HG03432 (cell line): Measurements from ENCODE around the gene MAGI1.
A peak's percentile ranks its signal among the peaks of the same experiment; 100 is the strongest.

Experiments used
- ATAC-seq: cut with Tn5 transposase; IDR thresholded peaks from one replicate; pipeline ENCODE4 v1.9.1; 2021; ENCODE audit warnings: mild to moderate bottlenecking, moderate library complexity; ENCODE audit not compliant: unreplicated experiment

MAGI1 gene

GRCh38 chr3:65975032-65975431 is 63.7 kb downstream of the MAGI1 start:
- ATAC-seq = no peak

GRCh38 chr3:65974509-65974908 is 64.2 kb downstream of the MAGI1 start:
- ATAC-seq = no peak

DNA sequence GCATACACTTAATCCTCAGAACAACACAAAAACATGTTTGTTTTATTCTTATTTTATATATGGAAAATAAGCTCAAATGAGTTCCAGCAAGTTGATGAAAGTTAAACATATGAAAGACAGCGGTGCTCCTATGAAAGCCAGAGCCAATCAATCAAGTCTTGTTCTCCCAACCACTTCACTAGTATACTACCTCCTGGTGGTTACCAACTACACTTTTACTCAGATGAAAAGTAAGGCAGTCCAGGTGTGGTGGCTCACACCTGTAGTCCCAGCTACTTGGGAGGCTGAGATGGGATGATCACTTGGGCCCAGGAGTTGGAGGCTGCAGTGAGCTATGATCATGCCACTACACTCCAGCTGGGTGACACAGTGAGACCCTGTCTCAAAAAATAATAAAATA is 66.0 kb downstream of the MAGI1 start:
- ATAC-seq = no peak

- no peak for ATAC-seq
Measured at GRCh38 chr3:65971293-65972252, 67.1 kb downstream of the MAGI1 start.

GRCh38 chr3:65968996-65969395 is 69.7 kb downstream of the MAGI1 start:
- ATAC-seq = no peak

DNA sequence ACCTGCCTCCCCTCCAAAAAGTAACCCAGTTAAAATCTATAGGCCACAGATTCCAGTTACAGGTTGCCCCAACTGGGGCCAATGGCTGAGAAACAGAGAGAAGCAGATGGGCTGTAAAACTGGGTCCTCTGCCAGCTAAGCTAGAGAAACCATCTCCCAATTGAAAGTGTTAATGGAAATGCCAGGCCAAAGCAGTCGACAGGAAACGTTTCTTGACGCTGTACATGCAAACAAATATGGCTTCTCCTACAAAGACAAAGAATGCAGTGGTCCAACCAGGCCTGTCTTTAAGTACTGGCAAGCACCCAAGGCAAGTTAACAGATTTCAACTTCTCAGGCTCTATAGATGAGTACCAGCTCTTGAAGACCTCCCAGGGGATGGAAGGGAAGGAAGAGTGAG is 71.3 kb downstream of the MAGI1 start:
- ATAC-seq = no peak

DNA sequence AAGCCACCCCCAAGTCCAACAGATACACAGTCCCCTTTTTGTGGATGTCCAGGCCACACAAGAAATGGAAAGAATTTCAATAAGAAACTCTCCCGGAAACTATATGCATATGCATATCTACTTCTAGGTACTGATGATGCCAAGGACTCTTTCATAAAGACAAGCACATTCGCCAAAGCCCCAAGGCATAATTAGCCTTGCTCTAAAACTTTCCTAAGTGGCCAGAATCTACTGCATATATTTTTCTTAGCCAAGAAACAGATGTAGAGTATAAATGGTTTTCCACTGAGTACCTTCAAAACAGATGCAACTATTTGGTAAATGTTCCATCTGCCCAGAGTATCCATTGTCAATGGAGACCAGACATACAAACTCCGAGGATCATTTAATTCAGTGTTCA is 73.9 kb downstream of the MAGI1 start:
- ATAC-seq = no peak

DNA sequence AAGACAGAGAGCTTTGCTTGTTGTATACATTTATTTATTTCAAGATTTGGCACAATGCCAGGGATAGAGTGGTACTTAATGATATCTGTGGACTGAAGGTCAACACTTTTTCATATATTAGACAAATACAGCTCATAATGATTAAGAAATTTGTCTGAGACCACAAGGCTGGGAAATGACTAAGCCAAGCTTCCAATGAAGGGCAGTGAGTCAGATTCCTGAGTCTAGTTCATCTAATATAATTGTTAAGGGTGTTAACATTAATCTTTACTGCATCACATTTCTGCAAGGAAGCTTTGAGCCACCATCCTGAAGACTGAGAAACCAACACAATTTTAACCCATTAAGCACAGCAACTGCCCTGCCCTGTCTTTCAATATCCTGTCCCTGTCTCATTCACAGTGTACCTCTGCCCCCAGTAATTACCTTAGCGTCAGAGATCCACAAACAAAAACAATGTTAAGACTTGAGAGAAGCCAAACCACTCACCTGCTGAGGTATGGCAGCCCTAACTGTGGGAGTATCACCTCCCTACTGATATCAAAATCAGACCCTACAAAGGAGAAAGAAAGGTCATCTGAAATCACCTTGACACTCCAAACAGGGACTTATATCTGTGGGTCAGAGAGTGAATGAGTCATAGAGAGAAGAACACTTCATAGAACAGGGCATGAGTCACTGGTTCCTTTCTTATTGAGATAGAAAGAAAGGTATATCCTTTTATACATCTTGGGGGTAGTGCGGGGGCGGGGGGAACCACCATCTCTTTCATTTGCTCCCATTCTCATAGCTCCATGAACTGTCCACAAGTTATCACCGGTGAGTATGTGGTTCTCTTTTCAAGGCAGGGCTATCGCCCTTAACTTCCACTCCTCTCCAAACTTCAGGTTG is 74.7 kb downstream of the MAGI1 start:
- ATAC-seq = peak; percentile 99

- ATAC-seq = no peak
Measured at GRCh38 chr3:65961733-65962132, 77.0 kb downstream of the MAGI1 start.

DNA sequence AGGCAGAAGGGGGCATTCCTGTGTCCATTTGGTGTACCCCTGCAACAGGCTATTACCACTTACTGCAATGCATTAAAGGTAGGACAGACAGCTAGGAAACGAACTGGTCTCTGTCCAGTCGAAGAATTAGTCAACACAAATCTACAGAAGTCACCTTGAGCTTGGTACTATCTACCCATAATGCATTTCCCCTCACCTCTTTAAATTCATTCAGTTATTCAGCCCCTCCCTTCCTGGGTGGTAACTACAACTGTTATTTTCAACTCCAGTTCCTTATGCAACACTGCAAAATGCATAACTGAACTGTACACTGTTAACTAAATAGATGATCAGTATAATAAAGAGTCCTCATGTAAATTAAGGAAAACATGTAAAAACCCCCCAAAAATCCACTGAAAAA is 77.6 kb downstream of the MAGI1 start:
- no peak for ATAC-seq

DNA sequence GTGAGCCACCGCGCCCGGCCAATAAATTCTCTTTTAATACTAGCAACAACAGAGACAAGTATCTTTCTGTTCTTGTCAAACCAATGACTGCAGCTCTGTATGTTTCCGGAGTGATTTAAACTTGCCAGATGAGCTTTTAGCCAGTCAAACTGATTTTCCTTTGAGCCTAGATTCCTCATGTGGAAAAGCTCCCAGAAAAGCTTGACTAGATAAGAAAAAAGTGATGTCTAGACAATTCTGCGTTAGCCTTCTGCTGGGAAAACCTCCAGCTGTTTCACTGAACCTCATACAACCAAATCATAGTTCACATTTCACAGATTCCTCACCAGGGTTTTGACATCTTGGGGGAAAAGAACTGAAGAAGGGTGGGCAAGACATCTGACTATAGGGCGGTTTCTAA is 78.6 kb downstream of the MAGI1 start:
- no peak for ATAC-seq

DNA sequence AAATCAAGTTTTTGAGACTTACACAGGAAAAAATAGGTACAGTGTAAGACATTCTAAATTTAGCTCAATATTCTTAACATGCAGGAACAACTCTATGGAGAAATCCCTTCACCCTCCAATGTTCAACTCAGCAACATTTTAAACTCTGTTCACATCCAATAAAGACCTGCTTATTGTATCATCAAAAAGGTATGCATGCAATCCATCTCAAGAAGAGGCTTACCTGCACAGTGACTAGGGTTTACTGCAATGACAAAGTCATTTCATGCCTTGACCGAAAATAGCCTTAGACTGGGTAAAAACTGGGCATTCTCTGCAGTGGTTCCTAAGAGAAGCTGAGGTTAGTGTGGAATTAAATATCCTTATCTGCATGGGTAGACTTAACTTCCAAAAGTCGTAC is 80.5 kb downstream of the MAGI1 start:
- ATAC-seq = no peak

GRCh38 chr3:65955792-65956477 is 82.8 kb downstream of the MAGI1 start:
- no peak for ATAC-seq

DNA sequence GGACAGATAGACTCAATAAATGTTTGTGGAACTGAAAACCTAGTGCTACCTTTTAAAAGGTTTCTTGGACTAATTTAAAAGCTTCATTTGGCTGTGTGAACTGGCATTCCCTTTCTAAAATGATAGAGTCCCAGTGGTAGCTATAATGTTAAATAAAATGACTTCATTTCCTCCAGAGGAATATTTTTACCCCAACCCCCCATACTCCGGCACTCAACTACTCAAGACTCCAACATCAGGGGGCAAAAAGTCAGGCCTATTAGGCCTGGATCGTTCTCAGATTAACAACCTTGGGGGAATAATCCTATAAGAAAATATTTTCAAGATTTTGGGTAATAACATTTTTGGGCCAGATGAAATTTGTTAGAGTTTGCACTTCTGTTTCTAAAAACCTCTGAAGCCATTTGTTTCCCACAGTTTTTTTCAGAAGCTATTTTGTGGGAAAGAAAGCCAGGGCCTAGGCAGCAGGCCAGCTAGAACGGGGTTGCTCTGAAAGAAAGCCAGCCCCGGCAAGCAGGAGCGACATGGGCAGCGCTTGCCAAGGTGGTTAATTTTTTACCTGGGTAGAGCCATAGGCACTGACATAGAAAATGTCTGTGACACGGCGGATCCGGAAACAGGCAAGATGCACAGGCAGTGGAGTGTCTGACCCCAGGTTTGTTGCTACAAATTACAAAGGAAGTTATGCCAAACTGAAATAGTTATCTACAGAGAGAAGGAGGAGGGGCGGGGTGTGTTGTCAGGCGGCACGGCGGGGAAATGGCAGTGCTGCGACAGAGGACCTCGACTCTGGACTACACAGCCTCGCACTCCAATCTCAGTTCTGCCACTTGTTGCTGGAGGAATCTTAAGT is 84.6 kb downstream of the MAGI1 start:
- no peak for ATAC-seq

DNA sequence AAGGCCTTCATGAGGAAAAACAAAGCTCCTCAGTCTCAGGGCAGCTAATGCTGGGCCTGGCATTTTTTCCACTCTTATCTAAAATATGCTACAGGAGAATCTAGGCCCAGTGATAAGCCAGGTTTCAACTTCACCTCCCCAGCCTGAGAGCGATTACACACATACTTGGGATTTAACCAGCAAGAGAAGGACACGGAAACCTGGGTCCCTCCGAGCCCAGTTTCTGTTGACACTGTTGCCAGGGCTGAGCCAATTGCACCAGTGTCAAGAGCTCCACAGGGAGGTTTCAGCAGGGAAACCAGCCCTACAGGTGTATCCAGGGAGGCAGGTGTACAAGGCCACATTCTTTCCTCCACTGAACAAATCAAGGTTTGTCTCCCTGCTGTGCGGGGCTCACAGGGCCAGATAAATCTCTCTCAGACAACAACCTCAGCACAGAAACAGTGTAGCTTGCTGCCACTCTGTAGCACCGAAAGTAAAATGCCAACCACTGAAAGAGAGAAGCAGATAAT is 85.4 kb downstream of the MAGI1 start:
- ATAC-seq = no peak

GRCh38 chr3:65952842-65953241 is 85.9 kb downstream of the MAGI1 start:
- no peak for ATAC-seq

DNA sequence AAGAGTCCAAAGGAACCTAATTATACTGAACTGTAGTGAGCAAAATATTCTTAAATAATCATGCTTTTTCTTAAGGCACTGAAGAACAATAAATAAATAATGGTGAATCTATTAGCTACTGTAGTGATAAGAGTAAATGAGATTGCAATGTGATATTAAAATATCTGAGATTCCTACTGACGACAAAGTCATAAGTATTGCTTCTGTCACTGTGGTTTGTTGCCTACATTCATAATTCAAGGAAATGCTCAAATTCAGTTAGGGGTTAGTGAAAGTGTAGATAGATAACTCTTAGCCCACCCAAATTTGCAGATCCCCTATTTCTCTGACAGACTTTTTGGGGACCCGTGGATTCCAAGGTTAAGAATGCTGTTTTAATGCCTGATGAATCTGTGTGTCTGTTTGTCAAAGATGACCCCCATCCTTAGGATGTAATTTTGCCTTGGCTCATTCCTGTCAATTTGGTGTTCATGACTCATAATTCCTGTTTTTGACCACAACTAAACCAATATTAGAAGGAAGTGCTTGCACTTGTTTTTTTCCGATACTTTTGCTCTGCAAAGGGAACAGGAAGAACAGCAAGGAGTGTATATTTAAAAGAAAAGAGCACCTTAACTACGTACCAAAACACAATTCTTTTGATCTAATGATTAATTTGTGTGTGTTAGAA is 86.7 kb downstream of the MAGI1 start:
- no peak for ATAC-seq

DNA sequence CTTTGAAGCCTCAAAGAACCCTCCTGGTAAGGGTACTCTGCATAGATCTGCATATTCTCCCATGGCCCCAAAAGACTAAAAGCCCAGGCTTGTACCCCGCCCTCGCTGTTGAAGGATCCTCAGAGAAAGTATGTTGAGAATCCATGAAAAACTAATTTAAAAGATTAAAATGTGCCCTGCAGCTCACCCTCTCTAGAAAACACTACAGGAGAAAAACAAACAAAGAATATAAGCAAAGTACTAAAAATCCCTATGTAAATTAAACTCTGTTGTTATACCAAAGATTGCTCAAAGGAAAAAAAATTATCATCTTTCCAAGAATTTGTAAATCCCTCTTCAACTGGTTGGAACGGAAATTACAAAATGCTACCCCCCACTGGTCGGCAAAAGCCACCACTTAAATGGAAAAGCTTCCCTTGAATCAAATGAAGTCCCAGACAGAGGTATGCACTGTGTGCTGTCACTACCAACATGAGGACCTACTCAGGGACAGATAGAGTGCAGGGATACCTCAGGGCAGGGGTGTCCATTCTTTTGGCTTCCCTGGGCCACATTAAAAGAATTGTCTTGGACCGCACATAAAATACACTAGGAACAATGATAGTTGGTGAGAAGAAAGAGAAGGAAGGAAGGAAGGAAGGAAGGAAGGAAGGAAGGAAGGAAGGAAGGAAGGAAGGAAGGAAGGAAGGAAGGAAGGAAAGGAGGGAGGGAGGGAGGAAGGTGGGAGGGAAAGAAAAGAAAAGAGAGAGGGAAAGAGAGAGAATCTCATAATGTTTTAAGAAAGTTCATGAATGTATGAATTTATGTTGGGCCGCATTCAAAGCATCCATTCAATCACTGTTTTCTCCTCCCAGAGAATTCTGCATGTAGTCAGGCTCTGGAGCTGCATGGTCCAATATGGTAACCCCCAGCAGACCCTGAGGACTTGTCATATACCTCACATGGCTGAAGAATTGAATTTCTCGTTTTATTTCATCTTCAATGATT is 88.1 kb downstream of the MAGI1 start:
- ATAC-seq = no peak
